K562 (cell line): ENCODE results near the gene OR10A3. TPM values are rescaled to one million over a fixed set of nuclear protein-coding genes. Genes with fewer than 3 reads are reported as not detected.

Experiments used
- ATAC-seq: fragments of 200-7000 bp; cut with Tn5 transposase; 3 replicates; pipeline ENCODE4 v1.9.1; 2020; ENCODE audit warnings: moderate library complexity
- BruUV-seq: library from RNA; stranded (reverse); fragments of 400-500 nt; replicated peaks from 2 replicates; lab custom pipeline; 2021; lab: Mats Ljungman, UMichigan
- CTCF ChIA-PET: fragments of 300-600 bp; formaldehyde crosslinking; extraction: SDS; loops from one replicate; lab custom pipeline; 2021; ENCODE audit warnings: low intra/inter-chr PET ratio; lab: Yijun Ruan, JAX
- POLR2A ChIA-PET: fragments of 300-600, 350-650 bp; sonication (Branson Sonifier 250); formaldehyde crosslinking; extraction: SDS; loops from one replicate; lab custom pipeline; 2021; ENCODE audit warnings: antibody characterized with exemption, inconsistent platforms; lab: Yijun Ruan, JAX
- DNase-seq, 4 experiments: peaks; one replicate each; pipeline versions ENCODE4 v3.0.0 to v3.0.0-alpha.2; 2011 to 2018; ENCODE audit warnings: low spot score in 3 of 4, mixed read lengths in 3 of 4; ENCODE audit errors: extremely low read depth in 1 of 4
- FAIRE-seq: peaks from 2 replicates; lab custom pipeline; 2011; peaks lifted over from hg19 to GRCh38; lab: Jason Lieb, UNC
- H2AFZ ChIP-seq: 2 replicates; pipeline ENCODE4 v1.6.0; 2011; ENCODE audit warnings: low read depth, low read length, control low read depth, inconsistent platforms
- H3K27ac ChIP-seq: fragments of 200-600 bp; 3 replicates; pipeline ENCODE4 v1.8.0; 2011; ENCODE audit warnings: low read depth, mild to moderate bottlenecking, control low read depth, inconsistent platforms, low read length, moderate library complexity, mixed read lengths; ENCODE audit errors: extremely low read depth
- H3K27me3 ChIP-seq, 2 experiments: fragments of 300-600 bp in 1 of 2; 2 replicates in 1 of 2; 3 replicates in 1 of 2; pipeline versions ENCODE4 v1.6.0 to v1.8.0; 2011; ENCODE audit warnings: inconsistent platforms in 2 of 2, low read length in 2 of 2, mild to moderate bottlenecking in 1 of 2, mixed read lengths in 1 of 2, moderate library complexity in 1 of 2; ENCODE audit not compliant: control insufficient read depth in 2 of 2, insufficient read depth in 2 of 2
- H3K36me3 ChIP-seq: fragments of 300-600 bp; 3 replicates; pipeline ENCODE4 v1.8.0; 2011; ENCODE audit warnings: mild to moderate bottlenecking, low read length, inconsistent platforms; ENCODE audit not compliant: control insufficient read depth, insufficient read depth
- H3K4me1 ChIP-seq, 2 experiments: fragments of 200-600 bp in 1 of 2; replicated peaks in 1 of 2; 2 replicates in 1 of 2; 3 replicates in 1 of 2; pipeline versions ENCODE4 v1.5.1 to v1.8.0; 2011; ENCODE audit warnings: inconsistent platforms in 2 of 2, low read length in 2 of 2, mild to moderate bottlenecking in 1 of 2, mixed read lengths in 1 of 2, moderate library complexity in 1 of 2; ENCODE audit not compliant: control insufficient read depth in 2 of 2, insufficient read depth in 2 of 2
- H3K4me2 ChIP-seq: 2 replicates; pipeline ENCODE4 v1.6.1; 2011; ENCODE audit warnings: low read length, control low read depth, inconsistent platforms, mixed read lengths; ENCODE audit not compliant: insufficient read depth
- H3K4me3 ChIP-seq: fragments of 200-600 bp; sonication (generic), shearing (Covaris generic); 2 replicates; pipeline ENCODE4 v1.5.1; 2016; ENCODE audit warnings: control low read depth, inconsistent platforms
- H3K79me2 ChIP-seq: fragments of 200-600 bp; 3 replicates; pipeline ENCODE4 v1.8.0; 2011; ENCODE audit warnings: low read length, inconsistent platforms; ENCODE audit not compliant: control insufficient read depth, insufficient read depth
- H3K9ac ChIP-seq, 2 experiments: 2 replicates each; pipeline versions ENCODE4 v1.6.0 to v1.6.1; 2011; ENCODE audit warnings: low read depth in 2 of 2, low read length in 2 of 2, control low read depth in 1 of 2, inconsistent platforms in 1 of 2, mild to moderate bottlenecking in 1 of 2, mixed read lengths in 1 of 2; ENCODE audit not compliant: insufficient read depth in 1 of 2
- H3K9me1 ChIP-seq: one replicate; pipeline ENCODE4 v1.6.0; 2011; ENCODE audit warnings: inconsistent platforms, mild to moderate bottlenecking, low read length, moderate library complexity; ENCODE audit not compliant: control insufficient read depth, insufficient read depth
- H3K9me3 ChIP-seq: replicated peaks from 2 replicates; pipeline ENCODE4 v1.5.1; 2011; ENCODE audit warnings: low read depth, low read length, inconsistent platforms; ENCODE audit not compliant: control insufficient read depth, insufficient read depth
- H4K20me1 ChIP-seq: replicated peaks from 2 replicates; pipeline ENCODE4 v1.6.1; 2011; ENCODE audit warnings: low read length, inconsistent platforms, mixed read lengths; ENCODE audit not compliant: control insufficient read depth, insufficient read depth
- EHMT2 ChIP-seq: fragments of 450-650 bp; IDR thresholded peaks from 2 replicates; pipeline ENCODE4 v1.6.1; 2018; ENCODE audit warnings: antibody characterized with exemption
- KDM4B ChIP-seq, 2 experiments: fragments of 450-650 bp in 1 of 2; sonication (generic) in 1 of 2; IDR thresholded peaks; 2 replicates each; pipeline ENCODE4 v1.6.1; 2016 to 2017; ENCODE audit warnings: borderline replicate concordance in 2 of 2, antibody characterized with exemption in 1 of 2, low read depth in 1 of 2, mild to moderate bottlenecking in 1 of 2
- MED1 ChIP-seq: sonication (generic); formaldehyde crosslinking; IDR thresholded peaks from 2 replicates; pipeline ENCODE4 v1.8.1; 2023; ENCODE audit warnings: missing genetic modification reagents, borderline replicate concordance
- NEUROD1 ChIP-seq: fragments of 150-350 bp; IDR thresholded peaks from 2 replicates; pipeline ENCODE4 v1.6.1; 2014; ENCODE audit warnings: borderline replicate concordance, low read length, low read depth; ENCODE audit not compliant: partially characterized antibody
- RREB1 ChIP-seq: fragments of 250-450 bp; sonication (Bioruptor Pico); IDR thresholded peaks from 2 replicates; pipeline ENCODE4 v1.4.0; 2020
- SAP30 ChIP-seq: fragments of 200-600 bp; sonication (generic); IDR thresholded peaks from 2 replicates; pipeline ENCODE4 v1.6.1; 2012; ENCODE audit warnings: borderline replicate concordance, low read depth, mild to moderate bottlenecking, moderate library complexity, low read length, control low read depth, inconsistent platforms; ENCODE audit not compliant: insufficient read depth, poor library complexity, severe bottlenecking
- STAT5B ChIP-seq: fragments of 250-450 bp; sonication (Bioruptor Pico); IDR thresholded peaks from 2 replicates; pipeline ENCODE4 v1.8.0; 2021; ENCODE audit warnings: mild to moderate bottlenecking, inconsistent platforms
- TARDBP ChIP-seq: fragments of 450-650 bp; IDR thresholded peaks from 2 replicates; pipeline ENCODE4 v1.6.1; 2016
- TEAD2 ChIP-seq: fragments of 450-650 bp; IDR thresholded peaks from 2 replicates; pipeline ENCODE4 v1.6.1; 2016; ENCODE audit warnings: missing genetic modification characterization, control low read depth, missing compliant biosample characterization
- ZC3H4 ChIP-seq: sonication (generic); formaldehyde crosslinking; IDR thresholded peaks from 2 replicates; pipeline ENCODE4 v1.9.0; 2021; ENCODE audit warnings: missing genetic modification reagents, borderline replicate concordance
- ZFP36 ChIP-seq: fragments of 150-350 bp; IDR thresholded peaks from 2 replicates; pipeline ENCODE4 v1.6.1; 2018; ENCODE audit warnings: low read length, low read depth; ENCODE audit not compliant: partially characterized antibody
- ZNF12 ChIP-seq: sonication (generic); formaldehyde crosslinking; IDR thresholded peaks from 2 replicates; pipeline ENCODE4 v1.4.0; 2020; ENCODE audit warnings: mild to moderate bottlenecking, missing genetic modification reagents
- ZNF146 ChIP-seq: IDR thresholded peaks from one replicate; pipeline ENCODE4 v1.6.1; 2018; ENCODE audit warnings: missing compliant biosample characterization; ENCODE audit not compliant: unreplicated experiment
- ZNF512 ChIP-seq: IDR thresholded peaks from 2 replicates; pipeline ENCODE4 v1.6.1; 2016; ENCODE audit warnings: missing genetic modification characterization, missing compliant biosample characterization
- WGBS: fragments of 100-300 bp; shearing (Covaris generic); methylation state at CpG from one replicate; pipeline ENCODE4 v1.1.6; 2016; ENCODE audit warnings: low coverage, mixed read lengths; ENCODE audit not compliant: insufficient coverage; ENCODE audit errors: missing lambda C conversion rate; 5-methylcytosine and 5-hydroxymethylcytosine counted together
- in situ Hi-C: fragments of 300-500 bp; cut with MboI; formaldehyde crosslinking; loops from 4 replicates; pipeline ENCODE4 v1.15.0; 2018; ENCODE audit warnings: inconsistent platforms, mixed read lengths
- intact Hi-C: fragments of 100-400 bp; cut with micrococcal nuclease; formaldehyde crosslinking; loops from 2 replicates; pipeline ENCODE4 v1.14.2; 2022
- polyA plus RNA-seq, 8 experiments: library from polyadenylated mRNA; depleted of rRNA in 4 of 8; stranded (reverse) in 5 of 8; unstranded in 3 of 8; fragments of >200 nt; fragmentation: Nextera tagmentation in 2 of 8; fragmentation: Illumina TruSeq in 1 of 8; extraction: Ambion mirVana in 2 of 8; extraction: Trizol in 1 of 8; gene quantifications; 2 replicates each; pipeline versions ENCODE4 v1.2.1 to v1.2.3, GENCODE V29; 2011 to 2014; ENCODE audit warnings: inconsistent platforms in 1 of 8, missing spikeins in 1 of 8
- total RNA-seq, 7 experiments: library from RNA; depleted of rRNA in 6 of 7; stranded (reverse); fragments of >200 nt in 6 of 7; fragmentation: Illumina TruSeq in 2 of 7; extraction: Trizol in 2 of 7; gene quantifications; 2 replicates each; pipeline versions ENCODE4 v1.2.1 to v1.2.3, GENCODE V29; 2011 to 2021; ENCODE audit warnings: low replicate concordance in 1 of 7

Gene OR10A3
- total and polyA plus RNA-seq, 9 of the 15 experiments (the other 6 are each of a cell fraction or from before 2014, with no cell fraction given): not detected

GRCh38 chr11:7981619-7982157 is 40.2 kb upstream of the OR10A3 start:
- intact Hi-C loops: no loop called here
- ATAC-seq: no peak
- no peak for FAIRE-seq
- TF ChIP-seq MED1 (CRISPR knock-in tag) (no peak), NEUROD1 (no peak), STAT5B (no peak), TARDBP (no peak), ZNF512 (tag) (no peak), RREB1 (CRISPR knock-in tag) (no peak), ZC3H4 (CRISPR knock-in tag) (no peak), ZFP36 (no peak), KDM4B (IDR thresholded peaks at IDR 0.05; ENCODE audit: borderline replicate concordance in 2 of 2, low read depth in 1 of 2) (no peak), TEAD2 (tag) (no peak), ZNF12 (CRISPR knock-in tag) (no peak), ZNF146 (CRISPR knock-in tag) (no peak), SAP30 (no peak), EHMT2 (no peak)

More at GRCh38 chr11:7981619-7982157, 40.2 kb upstream of the OR10A3 start:
- Histone ChIP-seq H3K9me3 (no peaks in the 10 kb centered on the region), H3K4me3 (no peak overlapping the region), H3K4me2 (no peak overlapping the region), H3K9me1 (no peaks in the 10 kb centered on the region), H2AFZ (no peak overlapping the region), H3K79me2 (peaks cover 2% of the 10 kb centered on the region), H3K27me3 (no peaks in the 10 kb centered on the region; a peak in 1 of 5 replicates), H3K36me3 (no peaks in the 10 kb centered on the region), H4K20me1 (no peaks in the 10 kb centered on the region), H3K4me1 (no peaks in the 10 kb centered on the region; a peak in 2 of 5 replicates), H3K9ac (no peak overlapping the region), H3K27ac (no peak overlapping the region)
- ChIA-PET POLR2A (no interaction called here), CTCF (no interaction called here)
- BruUV-seq: no TSS peak
- 0% methylated on average over 1 of the region's 1 CpG for WGBS
- DNase-seq: no peak
- in situ Hi-C loops: no loop called here
